Measurements from ENCODE around the gene STRA8.

DNA sequence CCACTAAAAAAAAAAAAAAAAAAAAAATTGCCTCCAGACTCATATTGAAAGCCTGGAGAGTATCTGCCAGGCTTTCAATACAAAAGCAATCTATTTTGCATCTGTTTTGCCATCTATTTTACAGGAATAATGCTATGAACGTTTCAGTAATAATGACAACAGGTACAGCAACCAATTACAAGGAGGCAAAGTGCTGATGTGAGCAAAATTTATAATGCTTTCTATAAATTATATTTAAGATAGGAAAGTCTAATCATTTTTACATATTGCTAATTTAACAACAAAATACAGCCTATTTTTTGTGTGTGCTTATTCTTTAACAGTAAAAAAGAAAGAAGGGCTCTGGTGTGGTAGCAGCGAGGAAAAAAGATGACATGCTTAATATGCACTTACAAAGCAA, 32.3 kb upstream of the STRA8 start:
- TF ChIP-seq, protein P1, sequence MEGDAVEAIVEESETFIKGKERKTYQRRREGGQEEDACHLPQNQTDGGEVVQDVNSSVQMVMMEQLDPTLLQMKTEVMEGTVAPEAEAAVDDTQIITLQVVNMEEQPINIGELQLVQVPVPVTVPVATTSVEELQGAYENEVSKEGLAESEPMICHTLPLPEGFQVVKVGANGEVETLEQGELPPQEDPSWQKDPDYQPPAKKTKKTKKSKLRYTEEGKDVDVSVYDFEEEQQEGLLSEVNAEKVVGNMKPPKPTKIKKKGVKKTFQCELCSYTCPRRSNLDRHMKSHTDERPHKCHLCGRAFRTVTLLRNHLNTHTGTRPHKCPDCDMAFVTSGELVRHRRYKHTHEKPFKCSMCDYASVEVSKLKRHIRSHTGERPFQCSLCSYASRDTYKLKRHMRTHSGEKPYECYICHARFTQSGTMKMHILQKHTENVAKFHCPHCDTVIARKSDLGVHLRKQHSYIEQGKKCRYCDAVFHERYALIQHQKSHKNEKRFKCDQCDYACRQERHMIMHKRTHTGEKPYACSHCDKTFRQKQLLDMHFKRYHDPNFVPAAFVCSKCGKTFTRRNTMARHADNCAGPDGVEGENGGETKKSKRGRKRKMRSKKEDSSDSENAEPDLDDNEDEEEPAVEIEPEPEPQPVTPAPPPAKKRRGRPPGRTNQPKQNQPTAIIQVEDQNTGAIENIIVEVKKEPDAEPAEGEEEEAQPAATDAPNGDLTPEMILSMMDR (IDR thresholded peaks at IDR 0.05; ENCODE audit: low read length) = no peak
- TF ChIP-seq EZH2 (IDR thresholded peaks at IDR 0.05; ENCODE audit: borderline replicate concordance, low read length) = no peak

Measured in OCI-LY1 (cell line).